Naive thymus-derived CD8-positive, alpha-beta T cell (primary cell): Measurements from ENCODE around the gene SIRPB2. TPM values are rescaled to one million over a fixed set of nuclear protein-coding genes. Genes with fewer than 3 reads are reported as not detected.

Source experiments
- ATAC-seq, 2 donors: fragments of 150-1000 bp; cut with Tn5 transposase in 1 of 2; sonication (Bioruptor Pico), chemical (Tn5 transposase) in 1 of 2; 1 replicate in 1 of 2; 2 replicates in 1 of 2; pipeline ENCODE4 v1.10.0; 2021; ENCODE audit warnings: mild to moderate bottlenecking in 2 of 2, moderate library complexity in 2 of 2
- POLR2A ChIA-PET: fragments of 350-600 bp; sonication (Branson Sonifier 250); formaldehyde crosslinking; loops from one replicate; lab custom pipeline; 2021; ENCODE audit warnings: antibody characterized with exemption; lab: Charles Lee
- DNase-seq, 10 donors: peaks; one replicate each; pipeline versions ENCODE4 v3.0.0 to v3.0.0-alpha.2; 2020 to 2022
- H3K27ac Mint-ChIP-seq, 10 donors: one replicate each; pipeline ENCODE4 v1.8.0; 2020 to 2022; ENCODE audit warnings: mild to moderate bottlenecking in 10 of 10, mixed read lengths in 10 of 10, moderate library complexity in 4 of 10, inconsistent platforms in 1 of 10
- H3K27me3 Mint-ChIP-seq, 5 donors: one replicate each; pipeline ENCODE4 v1.8.0; 2021 to 2022; ENCODE audit warnings: mixed read lengths in 5 of 5
- H3K36me3 Mint-ChIP-seq, 3 donors: one replicate each; pipeline ENCODE4 v1.8.0; 2020 to 2022; ENCODE audit warnings: mixed read lengths in 3 of 3, mild to moderate bottlenecking in 2 of 3, inconsistent platforms in 1 of 3
- H3K4me1 Mint-ChIP-seq, 4 donors: one replicate each; pipeline ENCODE4 v1.8.0; 2021 to 2022; ENCODE audit warnings: mixed read lengths in 4 of 4
- H3K4me3 Mint-ChIP-seq, 10 donors: one replicate each; pipeline ENCODE4 v1.8.0; 2020 to 2022; ENCODE audit warnings: mild to moderate bottlenecking in 10 of 10, mixed read lengths in 10 of 10, moderate library complexity in 6 of 10, inconsistent platforms in 1 of 10
- H3K9me3 Mint-ChIP-seq, 9 donors: one replicate each; pipeline ENCODE4 v1.8.0; 2020 to 2022; ENCODE audit warnings: mixed read lengths in 9 of 9, mild to moderate bottlenecking in 3 of 9, inconsistent platforms in 1 of 9, moderate library complexity in 1 of 9
- polyA plus RNA-seq, 3 donors: library from polyadenylated mRNA; unstranded; fragments of 300-500 nt; fragmentation: Illumina TruSeq; gene quantifications; one replicate each; pipeline ENCODE4 v1.2.3, GENCODE V29; 2021
- total RNA-seq, 8 experiments: library from RNA in 2 of 8; stranded (reverse) in 2 of 8; gene quantifications; one replicate each; pipeline ENCODE4 v1.2.3 and lab custom pipeline; 2021 to 2026

Gene SIRPB2
- total and polyA plus RNA-seq, 5 experiments from 2014 or later: not detected

- no peaks in the 10 kb centered on the region for H3K9me3 Mint-ChIP-seq
- H3K4me3 Mint-ChIP-seq: peak overlapping the region; percentile 70 to 90 (median 85)
- POLR2A ChIA-PET: interaction anchor here (0.8 to 1.9 kb wide), 7 partner anchors 16 to 1003 kb away, joined by 3 to 9 read pairs (median 6); partner anchors contain the start of genes FKBP1A and SNRPB
- ATAC-seq (no peak), DNase-seq (peak in 1 of 10 donors; percentile 2)
- H3K36me3 Mint-ChIP-seq: peaks cover 0 to 22% (median 3%) of the 10 kb centered on the region in 3 donors
- peak overlapping the region in 9 of 10 donors; percentile 26 to 91 (median 78) for H3K27ac Mint-ChIP-seq
- peaks cover 0 to 35% (median 7%) of the 10 kb centered on the region in 5 donors for H3K27me3 Mint-ChIP-seq
- peaks cover 21 to 49% (median 49%) of the 10 kb centered on the region in 4 donors for H3K4me1 Mint-ChIP-seq
Observed at GRCh38 chr20:1467082-1467354, 24.2 kb downstream of the SIRPB2 start.

GRCh38 chr20:1466211-1467081 lies 24.8 kb downstream of the SIRPB2 start, which contains the start of gene NSFL1C:
TSS of gene NSFL1C (minus strand) at chr20:1466849. CDS start at chr20:1466824, 25 bp downstream.
- H3K27ac Mint-ChIP-seq: peak within 1 kb of the TSS; percentile 26 to 93 (median 86)
- H3K9me3 Mint-ChIP-seq: no peaks in the 10 kb centered on the region
- DNase-seq: peak; percentile 94 to 99 (median 98)
- peak; percentile 94 to 96 for ATAC-seq
- peaks cover 0 to 25% (median 3%) of the 10 kb centered on the region in 3 donors for H3K36me3 Mint-ChIP-seq
- POLR2A ChIA-PET: interaction anchor here (0.8 to 1.9 kb wide), 10 partner anchors 16 to 1004 kb away, joined by 3 to 9 read pairs (median 4); partner anchors contain the start of genes FKBP1A, PSMF1 and SNRPB
- H3K4me1 Mint-ChIP-seq: peaks cover 21 to 55% (median 49%) of the 10 kb centered on the region in 4 donors
- H3K4me3 Mint-ChIP-seq: peak within 1 kb of the TSS; percentile 77 to 90 (median 86)
- H3K27me3 Mint-ChIP-seq: peaks cover 0 to 31% (median 7%) of the 10 kb centered on the region in 5 donors

GRCh38 chr20:1465470-1466210 lies 25.6 kb downstream of the SIRPB2 start:
- DNase-seq (no peak), ATAC-seq (no peak)
- no peaks in the 10 kb centered on the region for H3K9me3 Mint-ChIP-seq
- peak overlapping the region; percentile 26 to 93 (median 84) for H3K27ac Mint-ChIP-seq
- H3K27me3 Mint-ChIP-seq: peaks cover 0 to 23% (median 7%) of the 10 kb centered on the region in 5 donors
- POLR2A ChIA-PET: interaction anchor here (0.9 to 1.9 kb wide), 6 partner anchors 140 to 1005 kb away, joined by 3 to 7 read pairs (median 4); partner anchors contain the start of genes PSMF1 and SNRPB
- H3K4me1 Mint-ChIP-seq: peaks cover 23 to 61% (median 56%) of the 10 kb centered on the region in 4 donors
- peaks cover 0 to 33% (median 6%) of the 10 kb centered on the region in 3 donors for H3K36me3 Mint-ChIP-seq
- peak overlapping the region; percentile 77 to 90 (median 86) for H3K4me3 Mint-ChIP-seq

- Mint-ChIP-seq H3K9me3 (no peaks in the 10 kb centered on the region), H3K4me1 (peaks cover 26 to 71% (median 60%) of the 10 kb centered on the region in 4 donors), H3K4me3 (peak overlapping the region in 6 of 10 donors; percentile 12 to 78 (median 41)), H3K27me3 (peaks cover 0 to 14% (median 6%) of the 10 kb centered on the region in 5 donors), H3K36me3 (peaks cover 0 to 47% (median 14%) of the 10 kb centered on the region in 3 donors), H3K27ac (peak overlapping the region in 3 of 10 donors; percentile 2 to 52 (median 21))
- ATAC-seq (no peak), DNase-seq (no peak)
- POLR2A ChIA-PET: no interaction called here
Observed at GRCh38 chr20:1463971-1464570, 27.1 kb downstream of the SIRPB2 start.

- Mint-ChIP-seq H3K27ac (no peak overlapping the region), H3K9me3 (no peaks in the 10 kb centered on the region), H3K4me1 (peaks cover 25 to 66% (median 55%) of the 10 kb centered on the region in 4 donors), H3K4me3 (no peak overlapping the region), H3K27me3 (peaks cover 0 to 2% (median 0%) of the 10 kb centered on the region in 5 donors), H3K36me3 (peaks cover under 1 to 60% (median 14%) of the 10 kb centered on the region in 3 donors)
- POLR2A ChIA-PET: no interaction called here
- DNase-seq (no peak), ATAC-seq (no peak)
Observed at GRCh38 chr20:1462834-1463233, 28.4 kb downstream of the SIRPB2 start.

GRCh38 chr20:1462001-1462400 lies 29.2 kb downstream of the SIRPB2 start:
- Mint-ChIP-seq H3K4me3 (no peak overlapping the region), H3K4me1 (peaks cover 18 to 57% (median 47%) of the 10 kb centered on the region in 4 donors), H3K9me3 (no peaks in the 10 kb centered on the region), H3K27me3 (no peaks in the 10 kb centered on the region), H3K36me3 (peaks cover 6 to 66% (median 20%) of the 10 kb centered on the region in 3 donors), H3K27ac (peak overlapping the region in 1 of 10 donors; percentile 24)
- no peak for ATAC-seq
- POLR2A ChIA-PET: no interaction called here
- DNase-seq: no peak

GRCh38 chr20:1460275-1460674 lies 30.9 kb downstream of the SIRPB2 start:
- no peak for DNase-seq
- ATAC-seq: no peak
- peaks cover 6 to 80% (median 20%) of the 10 kb centered on the region in 3 donors for H3K36me3 Mint-ChIP-seq
- POLR2A ChIA-PET: no interaction called here
- no peaks in the 10 kb centered on the region for H3K9me3 Mint-ChIP-seq
- H3K27me3 Mint-ChIP-seq: no peaks in the 10 kb centered on the region
- H3K4me3 Mint-ChIP-seq: no peak overlapping the region
- H3K27ac Mint-ChIP-seq: no peak overlapping the region
- H3K4me1 Mint-ChIP-seq: peaks cover 14 to 47% (median 38%) of the 10 kb centered on the region in 4 donors

GRCh38 chr20:1457992-1458391 lies 33.2 kb downstream of the SIRPB2 start:
- no peak for DNase-seq
- ATAC-seq: no peak
- no peak overlapping the region for H3K4me3 Mint-ChIP-seq
- no peaks in the 10 kb centered on the region for H3K27me3 Mint-ChIP-seq
- H3K36me3 Mint-ChIP-seq: peaks cover 6 to 87% (median 40%) of the 10 kb centered on the region in 3 donors
- POLR2A ChIA-PET: no interaction called here
- H3K27ac Mint-ChIP-seq: no peak overlapping the region
- H3K4me1 Mint-ChIP-seq: peaks cover 7 to 25% (median 15%) of the 10 kb centered on the region in 4 donors
- no peaks in the 10 kb centered on the region for H3K9me3 Mint-ChIP-seq

GRCh38 chr20:1456300-1456699 lies 34.9 kb downstream of the SIRPB2 start:
- no peak for DNase-seq
- Mint-ChIP-seq H3K4me3 (no peak overlapping the region), H3K27ac (no peak overlapping the region), H3K27me3 (no peaks in the 10 kb centered on the region), H3K4me1 (peaks cover 5 to 21% (median 8%) of the 10 kb centered on the region in 4 donors), H3K9me3 (peaks cover 0 to 5% (median 0%) of the 10 kb centered on the region in 9 donors), H3K36me3 (peaks cover 18 to 93% (median 54%) of the 10 kb centered on the region in 3 donors)
- ATAC-seq: no peak
- POLR2A ChIA-PET: no interaction called here

- POLR2A ChIA-PET: interaction anchor here (1.0 kb wide), 1 partner anchor 16 kb away, joined by 3 read pairs; the partner anchor contains the start of gene NSFL1C
- H3K9me3 Mint-ChIP-seq: peaks cover 0 to 8% (median 0%) of the 10 kb centered on the region in 9 donors
- H3K27ac Mint-ChIP-seq: no peak overlapping the region
- ATAC-seq (no peak), DNase-seq (no peak)
- H3K4me1 Mint-ChIP-seq: peaks cover 0 to 2% (median 0%) of the 10 kb centered on the region in 4 donors
- no peaks in the 10 kb centered on the region for H3K27me3 Mint-ChIP-seq
- peaks cover 20 to 97% (median 58%) of the 10 kb centered on the region in 3 donors for H3K36me3 Mint-ChIP-seq
- H3K4me3 Mint-ChIP-seq: no peak overlapping the region
Observed at GRCh38 chr20:1450926-1451491, 40.2 kb downstream of the SIRPB2 start.

GRCh38 chr20:1449370-1449769 lies 41.9 kb downstream of the SIRPB2 start:
- Mint-ChIP-seq H3K27me3 (no peaks in the 10 kb centered on the region), H3K4me1 (peaks cover 0 to 2% (median 0%) of the 10 kb centered on the region in 4 donors)
- ATAC-seq: no peak

More at GRCh38 chr20:1449370-1449769, 41.9 kb downstream of the SIRPB2 start:
- H3K36me3 Mint-ChIP-seq: peaks cover 21 to 97% (median 55%) of the 10 kb centered on the region in 3 donors
- H3K27ac Mint-ChIP-seq: no peak overlapping the region
- H3K4me3 Mint-ChIP-seq: no peak overlapping the region
- H3K9me3 Mint-ChIP-seq: peaks cover 0 to 8% (median 0%) of the 10 kb centered on the region in 9 donors
- no peak for DNase-seq
- POLR2A ChIA-PET: no interaction called here
